HK-2 (cell line): ENCODE results near the gene CAMTA1.
A peak's percentile ranks its signal among the peaks of the same experiment; 100 is the strongest.

Experiments
- DNase-seq: peaks from one replicate; pipeline ENCODE4 v3.0.0-alpha.2; 2018; ENCODE audit not compliant: unreplicated experiment

Gene CAMTA1

GRCh38 chr1:6872573-6873261 lies 87.5 kb downstream of the CAMTA1 start:
- DNase-seq, result no peak

- DNase-seq, result no peak
Observed at GRCh38 chr1:6873298-6874015, 88.2 kb downstream of the CAMTA1 start.

- no peak for DNase-seq
Observed at GRCh38 chr1:6874298-6874697, 89.0 kb downstream of the CAMTA1 start.

GRCh38 chr1:6880951-6881690 lies 95.9 kb downstream of the CAMTA1 start:
- no peak for DNase-seq

GRCh38 chr1:6882414-6882813 lies 97.2 kb downstream of the CAMTA1 start:
- no peak for DNase-seq

GRCh38 chr1:6884652-6885153 lies 99.4 kb downstream of the CAMTA1 start:
- no peak for DNase-seq

GRCh38 chr1:6885426-6885825 lies 100.2 kb downstream of the CAMTA1 start:
- DNase-seq, result no peak

GRCh38 chr1:6886523-6886922 lies 101.3 kb downstream of the CAMTA1 start:
- no peak for DNase-seq

GRCh38 chr1:6888268-6888667 lies 103.0 kb downstream of the CAMTA1 start:
- DNase-seq, result no peak

- DNase-seq, result no peak
Observed at GRCh38 chr1:6888870-6889269, 103.6 kb downstream of the CAMTA1 start.

GRCh38 chr1:6889875-6890480 lies 104.7 kb downstream of the CAMTA1 start:
- DNase-seq, result peak; percentile 27

GRCh38 chr1:6890686-6891085 lies 105.4 kb downstream of the CAMTA1 start:
- DNase-seq, result no peak

GRCh38 chr1:6891781-6892579 lies 106.7 kb downstream of the CAMTA1 start:
- DNase-seq, result no peak

- DNase-seq, result no peak
Observed at GRCh38 chr1:6893388-6893787, 108.1 kb downstream of the CAMTA1 start.

- no peak for DNase-seq
Observed at GRCh38 chr1:6897138-6897537, 111.9 kb downstream of the CAMTA1 start.

GRCh38 chr1:6898974-6899539 lies 113.8 kb downstream of the CAMTA1 start:
- no peak for DNase-seq

GRCh38 chr1:6899621-6900020 lies 114.4 kb downstream of the CAMTA1 start:
- no peak for DNase-seq

- DNase-seq, result no peak
Observed at GRCh38 chr1:6902153-6902552, 116.9 kb downstream of the CAMTA1 start.

- DNase-seq, result no peak
Observed at GRCh38 chr1:6904476-6905170, 119.4 kb downstream of the CAMTA1 start.

GRCh38 chr1:6905331-6905730 lies 120.1 kb downstream of the CAMTA1 start:
- no peak for DNase-seq
